Thoracic aorta (tissue), 2 donors: ENCODE results near the gene SH3RF2. TPM values are rescaled to one million over a fixed set of nuclear protein-coding genes. Genes with fewer than 3 reads are reported as not detected.
"Not testable (repeated sequence)": the region's sequence is repeated elsewhere in the genome, so short reads cannot be mapped to it uniquely, and the experiment has no call there.

Source experiments
- ATAC-seq: fragments of 150-250 bp; one replicate; pipeline ENCODE4 v1.8.0; 2017; ENCODE audit warnings: low read depth; ENCODE audit not compliant: insufficient number of reproducible peaks, low FRiP score
- DNase-seq: peaks from one replicate; pipeline ENCODE4 v3.0.0-alpha.2; 2020; ENCODE audit warnings: low spot score
- H3K27ac ChIP-seq, 2 donors: fragments of 200-600 bp; sonication (generic); 1 replicate in 1 of 2; 2 replicates in 1 of 2; pipeline ENCODE4 v1.5.1; 2016; ENCODE audit warnings: mild to moderate bottlenecking in 2 of 2, moderate library complexity in 2 of 2
- H3K27me3 ChIP-seq: fragments of 200-600 bp; sonication (generic); replicated peaks from 2 replicates; pipeline ENCODE4 v1.6.0; 2016; ENCODE audit warnings: mild to moderate bottlenecking; ENCODE audit not compliant: insufficient read depth
- H3K36me3 ChIP-seq: fragments of 200-600 bp; sonication (generic); one replicate; pipeline ENCODE4 v1.5.1; 2016
- H3K4me1 ChIP-seq, 2 donors: fragments of 200-600 bp; sonication (generic); 1 replicate in 1 of 2; 2 replicates in 1 of 2; pipeline versions ENCODE4 v1.5.1 to v1.6.0; 2016; ENCODE audit warnings: low read depth in 2 of 2, mild to moderate bottlenecking in 1 of 2; ENCODE audit not compliant: control insufficient read depth in 1 of 2
- H3K4me3 ChIP-seq: fragments of 200-600 bp; sonication (generic); 2 replicates; pipeline ENCODE4 v1.5.1; 2016; ENCODE audit warnings: mild to moderate bottlenecking
- H3K9me3 ChIP-seq: fragments of 200-600 bp; sonication (generic); 2 replicates; pipeline ENCODE4 v1.5.1; 2016
- total RNA-seq, 2 donors: library from RNA; depleted of rRNA; stranded (reverse); fragments of >200 nt; gene quantifications; one replicate each; pipeline versions ENCODE4 v1.1.0 to v1.2.3, GENCODE V29; 2016
- TF ChIP-seq, protein P1 (sequence below): fragments of 200-600 bp; sonication (generic); IDR thresholded peaks from one replicate; pipeline ENCODE4 v1.5.1; 2019; ENCODE audit warnings: antibody characterized with exemption

The SH3RF2 gene
- total RNA-seq, 2 donors from 2014 or later: 8.1 to 16.4 TPM

DNA sequence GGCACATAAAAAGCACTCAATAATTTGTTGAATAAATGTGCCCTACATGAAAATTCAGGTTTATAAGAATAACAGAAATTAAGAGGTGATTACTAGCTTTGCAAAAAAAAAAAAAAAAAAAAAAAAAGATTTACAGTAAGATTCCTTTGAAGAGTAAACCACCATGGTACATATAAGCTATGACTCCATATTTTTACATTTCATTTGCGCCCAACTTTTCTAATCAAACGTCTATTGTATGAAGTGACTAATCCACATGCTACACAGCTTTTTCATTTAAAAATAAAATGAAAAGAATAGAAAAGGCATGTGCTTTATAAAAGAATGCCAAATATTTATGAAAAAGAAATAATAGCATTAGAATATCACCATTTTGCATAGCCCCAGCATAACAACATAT, 169.1 kb downstream of the SH3RF2 start, which contains the start of gene PLAC8L1:
TSS of gene PLAC8L1 (minus strand) at position 101 of the 400 bp plus-strand sequence. CDS start 1,266 bp downstream, outside the sequence.
- ATAC-seq (no peak), DNase-seq (no peak)
- H3K4me3 ChIP-seq: no peak within 1 kb of the TSS
- no peaks in the 10 kb centered on the region for H3K4me1 ChIP-seq
- no peaks in the 10 kb centered on the region for H3K27me3 ChIP-seq
- H3K9me3 ChIP-seq: no peaks in the 10 kb centered on the region
- TF ChIP-seq, protein P1, sequence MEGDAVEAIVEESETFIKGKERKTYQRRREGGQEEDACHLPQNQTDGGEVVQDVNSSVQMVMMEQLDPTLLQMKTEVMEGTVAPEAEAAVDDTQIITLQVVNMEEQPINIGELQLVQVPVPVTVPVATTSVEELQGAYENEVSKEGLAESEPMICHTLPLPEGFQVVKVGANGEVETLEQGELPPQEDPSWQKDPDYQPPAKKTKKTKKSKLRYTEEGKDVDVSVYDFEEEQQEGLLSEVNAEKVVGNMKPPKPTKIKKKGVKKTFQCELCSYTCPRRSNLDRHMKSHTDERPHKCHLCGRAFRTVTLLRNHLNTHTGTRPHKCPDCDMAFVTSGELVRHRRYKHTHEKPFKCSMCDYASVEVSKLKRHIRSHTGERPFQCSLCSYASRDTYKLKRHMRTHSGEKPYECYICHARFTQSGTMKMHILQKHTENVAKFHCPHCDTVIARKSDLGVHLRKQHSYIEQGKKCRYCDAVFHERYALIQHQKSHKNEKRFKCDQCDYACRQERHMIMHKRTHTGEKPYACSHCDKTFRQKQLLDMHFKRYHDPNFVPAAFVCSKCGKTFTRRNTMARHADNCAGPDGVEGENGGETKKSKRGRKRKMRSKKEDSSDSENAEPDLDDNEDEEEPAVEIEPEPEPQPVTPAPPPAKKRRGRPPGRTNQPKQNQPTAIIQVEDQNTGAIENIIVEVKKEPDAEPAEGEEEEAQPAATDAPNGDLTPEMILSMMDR: no peak
- no peak within 1 kb of the TSS for H3K27ac ChIP-seq
- no peaks in the 10 kb centered on the region for H3K36me3 ChIP-seq

DNA sequence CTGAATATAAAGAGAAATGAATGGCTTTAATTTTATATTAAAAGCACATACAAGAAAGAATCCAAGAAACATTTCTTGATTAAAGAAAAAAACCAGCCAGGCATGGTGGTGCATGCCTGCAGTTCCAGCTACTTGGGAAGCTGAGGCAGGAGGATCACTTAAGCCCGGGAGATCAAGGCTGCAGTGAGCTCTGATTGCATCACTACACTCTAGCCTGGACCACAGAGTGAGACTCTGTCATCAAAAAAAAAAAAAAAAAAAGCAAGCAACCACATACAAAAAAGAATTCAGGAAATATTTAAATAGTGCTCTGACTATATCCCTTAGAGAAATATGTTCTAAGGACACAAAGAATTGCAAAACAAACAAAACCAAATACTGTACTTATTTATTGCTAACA, 171.5 kb downstream of the SH3RF2 start:
- no peaks in the 10 kb centered on the region for H3K4me1 ChIP-seq
- no peak for ATAC-seq

DNA sequence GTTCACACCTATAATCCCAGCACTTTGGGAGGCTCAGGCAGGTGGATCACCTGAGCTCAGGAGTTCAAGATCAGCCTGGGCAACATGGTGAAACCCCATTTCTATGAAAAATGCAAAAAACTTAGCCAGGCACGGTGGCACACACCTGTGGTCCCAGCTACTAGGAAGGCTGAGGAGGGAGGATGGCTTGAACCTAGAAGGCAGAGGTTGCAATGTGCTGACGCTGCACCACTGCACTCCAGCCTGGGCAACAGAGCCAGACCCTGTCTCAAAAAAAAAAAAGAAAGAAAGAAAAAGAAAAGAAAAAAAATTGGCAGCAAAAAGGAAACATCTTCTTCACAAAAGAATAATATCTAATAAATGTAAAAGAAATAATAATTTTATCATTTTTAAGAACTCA, 172.5 kb downstream of the SH3RF2 start:
- not testable (repeated sequence) for DNase-seq, ATAC-seq, H3K9me3 ChIP-seq, H3K27ac ChIP-seq, H3K36me3 ChIP-seq, H3K4me1 ChIP-seq, H3K4me3 ChIP-seq, H3K27me3 ChIP-seq

More for the DNA sequence above, 171.5 kb downstream of the SH3RF2 start:
- H3K27ac ChIP-seq: no peak overlapping the region
- H3K9me3 ChIP-seq: no peaks in the 10 kb centered on the region
- TF ChIP-seq, protein P1: no peak
- peaks cover 5% of the 10 kb centered on the region for H3K36me3 ChIP-seq
- no peak for DNase-seq
- no peak overlapping the region for H3K4me3 ChIP-seq
- H3K27me3 ChIP-seq: no peaks in the 10 kb centered on the region

DNA sequence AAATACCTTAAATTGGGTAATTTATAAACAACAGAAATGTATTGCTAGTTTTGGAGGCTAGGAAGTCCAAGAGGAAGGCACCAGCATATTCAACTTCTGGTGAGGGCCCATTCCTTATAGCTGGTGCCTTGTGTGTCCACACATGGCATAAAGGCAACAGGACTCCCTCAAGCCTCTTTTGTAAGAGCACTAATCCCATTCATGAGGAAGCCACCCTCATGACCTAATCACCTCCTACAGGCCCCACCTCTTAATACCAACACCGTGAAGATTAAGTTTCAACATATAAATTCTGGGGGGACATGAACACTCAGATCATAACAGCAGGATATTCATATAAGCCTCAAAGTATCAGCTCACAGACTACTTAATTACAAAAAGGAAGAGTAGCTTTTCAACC, 173.0 kb downstream of the SH3RF2 start:
- Histone ChIP-seq H3K4me3 (no peak overlapping the region), H3K9me3 (no peaks in the 10 kb centered on the region), H3K36me3 (peaks cover 8% of the 10 kb centered on the region), H3K4me1 (no peaks in the 10 kb centered on the region), H3K27ac (no peak overlapping the region), H3K27me3 (no peaks in the 10 kb centered on the region)
- TF ChIP-seq, protein P1: no peak
- ATAC-seq (no peak), DNase-seq (no peak)

DNA sequence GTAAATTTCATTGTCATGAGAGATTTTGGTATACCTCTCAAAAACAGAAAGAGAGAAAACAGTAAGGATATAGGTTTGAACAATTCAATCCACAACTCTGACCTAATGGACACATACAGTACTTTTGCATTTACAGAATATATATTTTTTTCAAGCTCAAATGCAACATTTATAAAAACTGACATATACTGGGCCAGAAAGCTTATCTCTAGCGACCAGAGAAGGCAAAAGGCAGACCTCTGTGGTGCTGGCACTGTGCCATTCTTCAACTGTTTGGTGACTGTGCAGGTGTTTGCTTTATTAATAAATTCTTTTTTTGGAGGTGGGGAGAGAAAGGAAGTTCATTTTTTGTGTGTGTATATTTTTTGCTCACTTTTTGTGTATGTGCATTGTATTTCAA, 175.0 kb downstream of the SH3RF2 start:
- H3K9me3 ChIP-seq: no peaks in the 10 kb centered on the region
- DNase-seq (no peak), ATAC-seq (no peak)
- H3K36me3 ChIP-seq: peaks cover 12% of the 10 kb centered on the region
- no peaks in the 10 kb centered on the region for H3K4me1 ChIP-seq
- no peak overlapping the region for H3K27ac ChIP-seq
- no peak overlapping the region for H3K4me3 ChIP-seq
- H3K27me3 ChIP-seq: no peaks in the 10 kb centered on the region
- TF ChIP-seq, protein P1: no peak

DNA sequence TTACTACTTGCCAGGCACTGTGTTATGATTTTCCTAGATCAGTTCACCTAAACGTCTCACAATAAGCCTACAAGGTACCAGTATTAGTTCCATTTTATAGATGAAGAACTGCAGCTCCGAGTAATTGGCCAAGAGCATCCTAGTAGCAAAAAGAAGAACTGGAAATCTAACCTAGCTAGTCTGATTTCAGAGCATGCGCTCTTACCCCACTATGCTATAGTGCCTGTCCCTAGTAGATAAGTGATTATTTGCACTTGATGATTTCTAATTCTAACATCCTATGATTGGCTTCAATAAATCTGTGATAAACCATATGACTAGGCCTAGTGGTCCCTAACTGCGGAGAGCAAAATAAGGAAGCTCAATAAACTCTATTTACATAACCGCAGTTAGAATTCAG, 176.1 kb downstream of the SH3RF2 start:
- TF ChIP-seq, protein P1: no peak
- Histone ChIP-seq H3K27me3 (no peaks in the 10 kb centered on the region), H3K27ac (no peak overlapping the region), H3K4me3 (no peak overlapping the region), H3K36me3 (peaks cover 12% of the 10 kb centered on the region), H3K4me1 (no peaks in the 10 kb centered on the region), H3K9me3 (no peaks in the 10 kb centered on the region)
- no peak for DNase-seq
- no peak for ATAC-seq
